Thyroid gland (tissue), 4 donors: ENCODE results near the gene DDHD1. TPM values are rescaled to one million over a fixed set of nuclear protein-coding genes. Genes with fewer than 3 reads are reported as not detected.
"Not testable (repeated sequence)": the region's sequence is repeated elsewhere in the genome, so short reads cannot be mapped to it uniquely, and the experiment has no call there.

Experiments
- DNase-seq, 2 donors: peaks; one replicate each; pipeline ENCODE4 v3.0.0-alpha.2; 2019
- H3K27ac ChIP-seq, 3 donors: fragments of 200-600 bp; sonication (generic); 1 replicate in 2 of 3; 2 replicates in 1 of 3; pipeline ENCODE4 v1.5.1; 2016 to 2019; ENCODE audit warnings: mild to moderate bottlenecking in 1 of 3, moderate library complexity in 1 of 3
- H3K27me3 ChIP-seq: fragments of 200-600 bp; sonication (generic); one replicate; pipeline ENCODE4 v1.5.1; 2019
- H3K36me3 ChIP-seq, 2 donors: fragments of 200-600 bp; sonication (generic); one replicate each; pipeline ENCODE4 v1.5.1; 2016 to 2019
- H3K4me1 ChIP-seq, 2 donors: fragments of 200-600 bp; sonication (generic); one replicate each; pipeline ENCODE4 v1.5.1; 2017 to 2019
- H3K4me3 ChIP-seq, 3 donors: fragments of 200-600 bp; sonication (generic); replicated peaks in 1 of 3; 1 replicate in 2 of 3; 2 replicates in 1 of 3; pipeline ENCODE4 v1.5.1; 2016; ENCODE audit warnings: mild to moderate bottlenecking in 1 of 3
- H3K9me3 ChIP-seq: fragments of 200-600 bp; sonication (generic); one replicate; pipeline ENCODE4 v1.5.1; 2017
- POLR2A ChIP-seq, 2 donors: fragments of 450-650 bp; IDR thresholded peaks; one replicate each; pipeline ENCODE4 v1.6.1; 2017; ENCODE audit warnings: antibody characterized with exemption in 2 of 2, mild to moderate bottlenecking in 2 of 2, moderate library complexity in 1 of 2
- WGBS, 2 donors: methylation state at CpG; one replicate each; pipeline ENCODE4 v1.1.5; 2017; 5-methylcytosine and 5-hydroxymethylcytosine counted together
- intact Hi-C: fragments of 100-400 bp; cut with DNase I; formaldehyde crosslinking; loops from one replicate; pipeline ENCODE4 v1.15.1; 2023
- total RNA-seq, 4 donors: library from RNA; depleted of rRNA; stranded (reverse); fragments of >200 nt; gene quantifications; one replicate each; pipeline ENCODE4 v1.2.3, GENCODE V29; 2016
- TF ChIP-seq, protein P1 (sequence below), 6 experiments: fragments of 200-600 bp in 3 of 6; fragments of 450-650 bp in 3 of 6; sonication (generic) in 3 of 6; IDR thresholded peaks; one replicate each; pipeline ENCODE4 v1.5.1; 2016 to 2019; ENCODE audit warnings: antibody characterized with exemption in 6 of 6, mild to moderate bottlenecking in 2 of 6, inconsistent platforms in 1 of 6, moderate library complexity in 1 of 6

The DDHD1 gene
- total RNA-seq, 4 donors from 2014 or later: 17.1 to 34.6 (median 18.5) TPM

DNA sequence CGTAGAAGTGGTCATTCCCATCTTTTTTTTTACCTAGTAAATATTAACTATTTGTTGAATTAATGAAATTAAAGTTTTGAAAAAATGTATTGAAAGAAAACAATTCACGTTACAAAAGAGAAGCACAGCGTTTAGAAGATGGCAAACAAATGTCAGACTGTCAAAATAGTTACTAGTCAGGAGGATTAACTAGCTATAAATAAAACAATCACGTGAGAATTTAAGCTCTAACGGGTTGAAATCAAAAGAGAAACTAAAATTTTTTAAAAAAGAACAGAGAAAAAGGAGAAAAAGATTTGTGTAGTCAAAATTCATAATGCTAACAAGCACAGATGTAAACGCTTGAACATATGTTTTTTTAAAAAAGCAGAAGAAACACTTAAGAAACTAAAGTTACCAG is 26.4 kb downstream of the DDHD1 start:
- H3K4me1 ChIP-seq: no peaks in the 10 kb centered on the region
- no peaks in the 10 kb centered on the region for H3K27me3 ChIP-seq
- no peak overlapping the region for H3K27ac ChIP-seq
- WGBS, 2 donors: 64 to 67% methylated on average over 6 of the region's 6 CpGs
- no peak for TF ChIP-seq POLR2A (IDR thresholded peaks at IDR 0.05)
- TF ChIP-seq, protein P1, sequence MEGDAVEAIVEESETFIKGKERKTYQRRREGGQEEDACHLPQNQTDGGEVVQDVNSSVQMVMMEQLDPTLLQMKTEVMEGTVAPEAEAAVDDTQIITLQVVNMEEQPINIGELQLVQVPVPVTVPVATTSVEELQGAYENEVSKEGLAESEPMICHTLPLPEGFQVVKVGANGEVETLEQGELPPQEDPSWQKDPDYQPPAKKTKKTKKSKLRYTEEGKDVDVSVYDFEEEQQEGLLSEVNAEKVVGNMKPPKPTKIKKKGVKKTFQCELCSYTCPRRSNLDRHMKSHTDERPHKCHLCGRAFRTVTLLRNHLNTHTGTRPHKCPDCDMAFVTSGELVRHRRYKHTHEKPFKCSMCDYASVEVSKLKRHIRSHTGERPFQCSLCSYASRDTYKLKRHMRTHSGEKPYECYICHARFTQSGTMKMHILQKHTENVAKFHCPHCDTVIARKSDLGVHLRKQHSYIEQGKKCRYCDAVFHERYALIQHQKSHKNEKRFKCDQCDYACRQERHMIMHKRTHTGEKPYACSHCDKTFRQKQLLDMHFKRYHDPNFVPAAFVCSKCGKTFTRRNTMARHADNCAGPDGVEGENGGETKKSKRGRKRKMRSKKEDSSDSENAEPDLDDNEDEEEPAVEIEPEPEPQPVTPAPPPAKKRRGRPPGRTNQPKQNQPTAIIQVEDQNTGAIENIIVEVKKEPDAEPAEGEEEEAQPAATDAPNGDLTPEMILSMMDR (IDR thresholded peaks at IDR 0.05): no peak
- no peaks in the 10 kb centered on the region for H3K9me3 ChIP-seq
- no peak for DNase-seq
- no peaks in the 10 kb centered on the region for H3K36me3 ChIP-seq
- intact Hi-C loops: no loop called here
- H3K4me3 ChIP-seq: no peak overlapping the region

DNA sequence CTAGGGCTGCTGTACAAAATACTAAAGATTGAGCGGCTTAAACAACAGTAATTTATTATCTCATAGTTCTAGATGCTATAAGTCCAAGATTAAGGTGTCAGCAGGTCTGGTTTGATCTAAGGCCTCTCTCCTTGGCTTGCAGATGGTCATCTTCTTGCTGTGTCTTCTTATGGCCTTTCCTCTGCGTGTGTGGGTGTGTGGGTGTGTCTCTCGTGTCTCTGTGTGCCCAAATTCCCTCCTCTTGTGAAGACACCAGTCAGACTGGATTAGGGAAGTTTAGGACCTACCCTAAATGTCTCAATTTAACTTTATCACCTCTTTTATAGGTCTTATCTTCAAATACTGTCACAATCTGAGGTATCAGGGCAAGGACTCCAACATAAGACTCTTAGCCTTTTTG is 28.3 kb downstream of the DDHD1 start:
- no peaks in the 10 kb centered on the region for H3K9me3 ChIP-seq
- no peaks in the 10 kb centered on the region for H3K4me1 ChIP-seq
- no peak for TF ChIP-seq POLR2A (IDR thresholded peaks at IDR 0.05)
- TF ChIP-seq, protein P1 (IDR thresholded peaks at IDR 0.05): no peak
- DNase-seq: no peak
- H3K36me3 ChIP-seq: no peaks in the 10 kb centered on the region
- H3K27me3 ChIP-seq: no peaks in the 10 kb centered on the region
- intact Hi-C loops: no loop called here
- no peak overlapping the region for H3K4me3 ChIP-seq
- WGBS, 2 donors: 81 to 83% methylated on average over 3 of the region's 3 CpGs
- no peak overlapping the region for H3K27ac ChIP-seq

GRCh38 chr14:53121419-53121818 is 31.7 kb downstream of the DDHD1 start:
- H3K4me3 ChIP-seq, DNase-seq, intact Hi-C loops, H3K9me3 ChIP-seq, H3K27ac ChIP-seq, H3K36me3 ChIP-seq, H3K27me3 ChIP-seq, H3K4me1 ChIP-seq: not testable (repeated sequence)
- WGBS, 2 donors: 98 to 99% methylated on average over 2 of the region's 2 CpGs

- H3K9me3 ChIP-seq, H3K36me3 ChIP-seq, intact Hi-C loops, H3K27ac ChIP-seq, H3K27me3 ChIP-seq, DNase-seq, H3K4me1 ChIP-seq, H3K4me3 ChIP-seq: not testable (repeated sequence)
- 45 to 88% methylated on average over 2 to 3 of the region's 4 CpGs for WGBS, 2 donors
Observed at GRCh38 chr14:53117479-53117878, 35.6 kb downstream of the DDHD1 start.

DNA sequence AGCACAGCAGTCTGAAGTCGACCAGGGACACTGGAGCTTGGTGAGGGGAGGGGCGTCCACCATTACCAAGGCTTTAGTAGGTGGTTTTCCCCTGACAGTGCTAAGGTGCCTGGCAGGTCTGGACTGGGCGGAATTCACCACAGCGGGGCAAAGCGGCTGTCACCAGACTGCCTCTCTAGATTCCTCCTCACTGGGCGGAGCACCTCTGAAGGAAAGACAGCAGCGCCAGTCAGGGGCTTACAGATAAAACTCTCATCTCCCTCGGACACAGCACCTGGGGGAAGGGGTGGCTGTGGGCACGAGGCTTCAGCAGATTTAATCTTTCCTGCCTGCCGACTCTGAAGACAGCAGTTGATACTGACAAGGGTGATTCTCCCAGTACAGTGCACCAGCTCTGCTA is 39.1 kb downstream of the DDHD1 start:
- Histone ChIP-seq H3K9me3 (no peaks in the 10 kb centered on the region), H3K27ac (no peak overlapping the region), H3K4me1 (no peaks in the 10 kb centered on the region), H3K4me3 (no peak overlapping the region), H3K36me3 (no peaks in the 10 kb centered on the region), H3K27me3 (no peaks in the 10 kb centered on the region)
- DNase-seq: no peak
- TF ChIP-seq, protein P1 (IDR thresholded peaks at IDR 0.05): no peak
- no peak for TF ChIP-seq POLR2A (IDR thresholded peaks at IDR 0.05)
- intact Hi-C loops: no loop called here
- 91 to 92% methylated on average over 2 to 10 of the region's 10 CpGs for WGBS, 2 donors

- intact Hi-C loops: no loop called here
- H3K4me1 ChIP-seq: no peaks in the 10 kb centered on the region
- no peak overlapping the region for H3K27ac ChIP-seq
- H3K36me3 ChIP-seq: no peaks in the 10 kb centered on the region
- WGBS, 2 donors: 97 to 100% methylated on average over 1 of the region's 1 CpG
- TF ChIP-seq, protein P1 (IDR thresholded peaks at IDR 0.05): no peak
- TF ChIP-seq POLR2A (IDR thresholded peaks at IDR 0.05): no peak
- DNase-seq: no peak
- H3K4me3 ChIP-seq: no peak overlapping the region
- H3K27me3 ChIP-seq: no peaks in the 10 kb centered on the region
- H3K9me3 ChIP-seq: no peaks in the 10 kb centered on the region
Observed at GRCh38 chr14:53110096-53110495, 43.0 kb downstream of the DDHD1 start.
